HL-60 (cell line): ENCODE data around the gene FRAS1.

Experiments used
- POLR2AphosphoS5 ChIP-seq: IDR thresholded peaks from 2 replicates; pipeline ENCODE4 v1.6.1; 2012; ENCODE audit warnings: low read depth
- REST ChIP-seq: IDR thresholded peaks from 2 replicates; pipeline ENCODE4 v1.6.1; 2012; ENCODE audit warnings: low read depth; ENCODE audit not compliant: insufficient replicate concordance
- SPI1 ChIP-seq: IDR thresholded peaks from 2 replicates; pipeline ENCODE4 v1.6.1; 2012; ENCODE audit warnings: low read depth, mild to moderate bottlenecking, borderline replicate concordance
- TF ChIP-seq, protein P1 (sequence below): IDR thresholded peaks from one replicate; pipeline ENCODE4 v1.5.1; 2011; ENCODE audit warnings: low read length, control low read depth, inconsistent platforms; ENCODE audit not compliant: insufficient read depth

- TF ChIP-seq, protein P1, sequence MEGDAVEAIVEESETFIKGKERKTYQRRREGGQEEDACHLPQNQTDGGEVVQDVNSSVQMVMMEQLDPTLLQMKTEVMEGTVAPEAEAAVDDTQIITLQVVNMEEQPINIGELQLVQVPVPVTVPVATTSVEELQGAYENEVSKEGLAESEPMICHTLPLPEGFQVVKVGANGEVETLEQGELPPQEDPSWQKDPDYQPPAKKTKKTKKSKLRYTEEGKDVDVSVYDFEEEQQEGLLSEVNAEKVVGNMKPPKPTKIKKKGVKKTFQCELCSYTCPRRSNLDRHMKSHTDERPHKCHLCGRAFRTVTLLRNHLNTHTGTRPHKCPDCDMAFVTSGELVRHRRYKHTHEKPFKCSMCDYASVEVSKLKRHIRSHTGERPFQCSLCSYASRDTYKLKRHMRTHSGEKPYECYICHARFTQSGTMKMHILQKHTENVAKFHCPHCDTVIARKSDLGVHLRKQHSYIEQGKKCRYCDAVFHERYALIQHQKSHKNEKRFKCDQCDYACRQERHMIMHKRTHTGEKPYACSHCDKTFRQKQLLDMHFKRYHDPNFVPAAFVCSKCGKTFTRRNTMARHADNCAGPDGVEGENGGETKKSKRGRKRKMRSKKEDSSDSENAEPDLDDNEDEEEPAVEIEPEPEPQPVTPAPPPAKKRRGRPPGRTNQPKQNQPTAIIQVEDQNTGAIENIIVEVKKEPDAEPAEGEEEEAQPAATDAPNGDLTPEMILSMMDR: no peak
- no peak for TF ChIP-seq REST
- no peak for TF ChIP-seq SPI1
- no peak for TF ChIP-seq POLR2AphosphoS5
Observed at GRCh38 chr4:78078101-78078500, 21.0 kb downstream of the FRAS1 start.
